ENCODE data around the gene SKAP1. TPM values are rescaled to one million over a fixed set of nuclear protein-coding genes. Genes with fewer than 3 reads are reported as not detected.

SKAP1 gene
- total RNA-seq, 1 experiment from 2014 or later: not detected

GRCh38 chr17:48123776-48124388 is 306.1 kb downstream of the SKAP1 start:
- Mint-ChIP-seq H3K4me1 (ENCODE audit: insufficient read depth, unreplicated experiment) (peaks cover 13% of the 10 kb centered on the region), H3K27me3 (ENCODE audit: insufficient read depth, unreplicated experiment) (no peaks in the 10 kb centered on the region), H3K36me3 (ENCODE audit: insufficient read depth, unreplicated experiment) (peaks cover 44% of the 10 kb centered on the region), H3K9me3 (ENCODE audit: unreplicated experiment) (no peaks in the 10 kb centered on the region), H3K4me3 (ENCODE audit: unreplicated experiment) (no peak overlapping the region), H3K27ac (ENCODE audit: low read depth, unreplicated experiment) (no peak overlapping the region)
- no peak for DNase-seq (ENCODE audit: unreplicated experiment)
- CTCF ChIA-PET: interaction anchor here (0.5 to 2.1 kb wide), 8 partner anchors 10 to 177 kb away, joined by 3 to 12 read pairs (median 4); no protein-coding TSS in a partner anchor
- no peak for TF ChIP-seq CTCF (IDR thresholded peaks at IDR 0.05; ENCODE audit: unreplicated experiment)
- POLR2A ChIA-PET: interaction anchor here (0.5 to 2.8 kb wide), 5 partner anchors 9 to 276 kb away, joined by 3 to 19 read pairs (median 3); partner anchors contain the start of gene SNX11
- no TSS peak for BruUV-seq (replicated peaks)
- intact Hi-C loops (cut with micrococcal nuclease): no loop called here

GRCh38 chr17:48123111-48123510 is 306.9 kb downstream of the SKAP1 start:
- H3K27me3 Mint-ChIP-seq (ENCODE audit: insufficient read depth, unreplicated experiment): no peaks in the 10 kb centered on the region
- peaks cover 52% of the 10 kb centered on the region for H3K36me3 Mint-ChIP-seq (ENCODE audit: insufficient read depth, unreplicated experiment)
- intact Hi-C loops (cut with micrococcal nuclease): no loop called here
- H3K9me3 Mint-ChIP-seq (ENCODE audit: unreplicated experiment): no peaks in the 10 kb centered on the region
- no peak overlapping the region for H3K27ac Mint-ChIP-seq (ENCODE audit: low read depth, unreplicated experiment)
- TF ChIP-seq CTCF (IDR thresholded peaks at IDR 0.05; ENCODE audit: unreplicated experiment): no peak
- no TSS peak for BruUV-seq (replicated peaks)
- ChIA-PET CTCF (interaction anchor here (1.4 to 2.1 kb wide), 4 partner anchors 9 to 176 kb away, joined by 5 to 12 read pairs (median 5); no protein-coding TSS in a partner anchor), POLR2A (interaction anchor here (0.5 to 2.8 kb wide), 4 partner anchors 8 to 276 kb away, joined by 3 to 19 read pairs (median 4); partner anchors contain the start of gene SNX11)
- DNase-seq (ENCODE audit: unreplicated experiment): no peak
- H3K4me3 Mint-ChIP-seq (ENCODE audit: unreplicated experiment): no peak overlapping the region
- peaks cover 13% of the 10 kb centered on the region for H3K4me1 Mint-ChIP-seq (ENCODE audit: insufficient read depth, unreplicated experiment)

GRCh38 chr17:48122665-48123045 is 307.4 kb downstream of the SKAP1 start:
- Mint-ChIP-seq H3K36me3 (ENCODE audit: insufficient read depth, unreplicated experiment) (peaks cover 56% of the 10 kb centered on the region), H3K4me1 (ENCODE audit: insufficient read depth, unreplicated experiment) (peaks cover 9% of the 10 kb centered on the region), H3K27me3 (ENCODE audit: insufficient read depth, unreplicated experiment) (no peaks in the 10 kb centered on the region), H3K4me3 (ENCODE audit: unreplicated experiment) (no peak overlapping the region), H3K9me3 (ENCODE audit: unreplicated experiment) (no peaks in the 10 kb centered on the region), H3K27ac (ENCODE audit: low read depth, unreplicated experiment) (no peak overlapping the region)
- no peak for TF ChIP-seq CTCF (IDR thresholded peaks at IDR 0.05; ENCODE audit: unreplicated experiment)
- BruUV-seq (replicated peaks): no TSS peak
- intact Hi-C loops (cut with micrococcal nuclease): no loop called here
- POLR2A ChIA-PET: interaction anchor here (0.9 to 2.8 kb wide), 3 partner anchors 8 to 15 kb away, joined by 3 to 19 read pairs (median 4); partner anchors contain the start of gene SNX11
- CTCF ChIA-PET: interaction anchor here (1.5 to 1.7 kb wide), 2 partner anchors 9 to 97 kb away, joined by 5 read pairs; no protein-coding TSS in a partner anchor
- DNase-seq (ENCODE audit: unreplicated experiment): no peak

- H3K4me3 Mint-ChIP-seq (ENCODE audit: unreplicated experiment): no peak overlapping the region
- no peak overlapping the region for H3K27ac Mint-ChIP-seq (ENCODE audit: low read depth, unreplicated experiment)
- peaks cover 62% of the 10 kb centered on the region for H3K36me3 Mint-ChIP-seq (ENCODE audit: insufficient read depth, unreplicated experiment)
- DNase-seq (ENCODE audit: unreplicated experiment): no peak
- H3K27me3 Mint-ChIP-seq (ENCODE audit: insufficient read depth, unreplicated experiment): no peaks in the 10 kb centered on the region
- CTCF ChIA-PET: interaction anchor here (0.8 to 1.0 kb wide), 2 partner anchors 42 to 70 kb away, joined by 3 to 4 read pairs; no protein-coding TSS in a partner anchor
- TF ChIP-seq CTCF (IDR thresholded peaks at IDR 0.05; ENCODE audit: unreplicated experiment): no peak
- intact Hi-C loops (cut with micrococcal nuclease): no loop called here
- peaks cover 5% of the 10 kb centered on the region for H3K4me1 Mint-ChIP-seq (ENCODE audit: insufficient read depth, unreplicated experiment)
- H3K9me3 Mint-ChIP-seq (ENCODE audit: unreplicated experiment): no peaks in the 10 kb centered on the region
- POLR2A ChIA-PET: interaction anchor here (0.8 to 2.8 kb wide), 2 partner anchors 14 to 74 kb away, joined by 3 to 19 read pairs; partner anchors contain the start of genes NFE2L1 and SNX11
- BruUV-seq (replicated peaks): TSS peak; percentile 29
Measured at GRCh38 chr17:48121923-48122664, 307.9 kb downstream of the SKAP1 start.

Measured in MCF 10A (cell line).